Measurements from ENCODE around the gene DDI2.

DDI2 gene

DNA sequence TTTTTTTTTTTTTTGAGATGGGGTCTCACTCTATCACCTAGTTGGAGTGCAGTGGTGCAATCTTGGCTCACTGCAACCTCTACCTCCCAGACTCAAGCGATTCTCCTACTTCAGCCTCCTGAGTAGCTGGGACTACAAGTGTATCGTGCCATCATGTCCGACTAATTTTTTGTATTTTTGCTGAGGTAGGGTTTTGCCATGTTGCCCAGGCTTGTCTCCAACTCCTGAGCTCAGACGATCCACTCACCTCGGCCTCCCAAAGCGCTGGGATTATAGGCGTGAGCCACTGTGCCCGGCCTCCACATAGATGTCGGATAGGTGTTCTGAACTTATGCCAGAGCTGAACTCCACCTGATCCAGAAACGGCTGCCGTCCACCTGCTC, 87.9 kb downstream of the DDI2 start:
- no peak for DNase-seq

DNA sequence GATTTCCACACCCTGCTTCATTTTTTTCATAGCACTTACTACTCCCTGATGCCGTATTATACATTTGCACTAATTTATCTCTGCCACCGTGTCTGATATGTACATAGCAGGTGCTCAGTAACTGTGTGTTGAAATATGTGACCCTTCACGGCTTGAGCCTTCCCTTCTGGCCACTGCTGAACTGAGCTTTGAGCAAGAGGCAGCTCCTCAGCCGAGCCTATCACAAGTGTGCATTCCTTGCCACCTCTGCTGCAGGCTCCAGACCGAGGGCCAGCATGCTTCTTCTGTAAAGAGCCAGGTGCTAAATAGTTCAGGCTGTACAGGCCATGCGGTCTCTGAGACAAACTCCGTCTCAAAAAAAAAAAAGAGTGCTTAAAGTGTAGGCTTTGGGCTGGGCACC, 89.5 kb downstream of the DDI2 start:
- DNase-seq: no peak

DNA sequence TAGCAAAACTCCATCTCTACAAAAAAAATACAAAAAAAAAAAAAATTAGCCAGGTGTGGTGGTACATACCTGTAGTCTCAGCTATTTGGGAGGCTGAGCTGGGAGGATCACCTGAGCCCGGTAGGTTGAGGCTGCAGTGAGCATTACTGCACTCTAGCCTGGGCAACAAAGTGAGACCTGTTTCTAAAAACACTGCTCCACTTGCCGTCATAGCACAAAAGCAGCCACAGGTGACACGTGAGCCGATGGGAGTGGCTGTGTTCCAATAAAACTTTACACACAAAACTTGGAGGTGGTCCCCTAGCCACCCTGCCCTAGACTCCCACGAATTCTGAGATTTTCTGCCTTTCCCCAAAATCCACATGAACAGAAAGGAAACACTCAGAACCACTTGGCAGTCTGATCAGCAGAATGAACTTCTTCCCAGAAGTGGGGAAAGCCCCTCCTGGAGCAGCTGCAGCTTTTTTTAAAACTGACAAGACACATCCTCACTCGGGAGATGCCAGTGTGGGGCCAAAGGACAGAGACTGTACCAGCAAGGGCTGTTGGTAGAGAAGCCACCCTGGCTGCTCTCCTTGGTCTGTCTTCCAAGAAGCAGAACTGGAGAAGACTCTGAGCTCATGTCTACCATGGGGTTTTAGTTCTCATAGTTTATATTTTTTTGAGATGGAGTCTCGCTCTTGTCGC, 90.1 kb downstream of the DDI2 start:
- DNase-seq: no peak

DNA sequence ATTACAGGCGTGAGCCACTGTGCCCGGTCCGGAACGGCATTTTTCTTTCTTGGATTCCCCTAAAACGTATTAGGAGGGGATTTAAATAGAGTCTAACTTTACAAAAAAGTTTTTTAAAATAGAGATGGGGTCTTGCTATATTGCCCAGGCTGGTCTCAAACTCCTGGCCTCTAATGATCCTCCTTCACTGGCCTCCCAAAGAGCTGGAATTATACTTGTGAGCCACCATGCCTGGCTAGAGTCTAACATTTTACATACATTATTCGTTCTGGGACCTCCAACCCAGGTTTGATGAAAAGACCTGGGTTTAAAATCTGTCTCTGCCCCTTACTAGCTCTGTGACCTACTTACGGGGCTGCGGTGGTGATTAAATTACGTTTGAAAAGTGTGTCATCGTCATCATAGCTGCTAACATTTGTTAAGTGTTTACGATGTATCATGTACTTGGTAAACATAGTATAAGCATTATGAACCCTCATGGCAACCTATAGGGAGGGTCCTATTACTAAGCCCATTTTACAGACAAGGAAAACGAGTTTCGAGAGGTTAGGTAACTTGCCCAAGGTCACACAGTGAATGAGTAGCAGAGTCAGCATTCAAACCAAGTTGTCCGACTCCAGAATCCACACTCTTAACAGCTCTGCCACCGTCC, 91.4 kb downstream of the DDI2 start:
- DNase-seq: no peak

DNA sequence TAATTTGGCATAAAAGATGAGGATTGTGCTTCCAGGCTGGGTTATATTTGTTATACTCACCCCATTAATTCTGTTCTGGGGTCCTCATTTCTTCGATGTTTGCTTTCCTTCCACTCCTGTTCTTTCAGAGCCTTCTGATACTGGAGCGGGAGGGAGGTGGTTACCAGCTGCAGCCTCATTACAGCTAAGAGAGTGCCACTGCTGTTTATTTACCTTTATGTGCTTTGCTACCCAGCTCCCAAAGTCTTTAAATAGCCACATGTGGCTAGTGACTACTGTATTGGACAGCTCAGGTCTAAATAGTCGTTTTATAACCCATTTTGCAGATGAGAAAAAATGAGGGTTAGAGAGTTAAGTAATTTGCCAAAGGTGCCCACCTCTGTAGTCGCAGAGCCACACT, 92.0 kb downstream of the DDI2 start:
- no peak for DNase-seq

DNA sequence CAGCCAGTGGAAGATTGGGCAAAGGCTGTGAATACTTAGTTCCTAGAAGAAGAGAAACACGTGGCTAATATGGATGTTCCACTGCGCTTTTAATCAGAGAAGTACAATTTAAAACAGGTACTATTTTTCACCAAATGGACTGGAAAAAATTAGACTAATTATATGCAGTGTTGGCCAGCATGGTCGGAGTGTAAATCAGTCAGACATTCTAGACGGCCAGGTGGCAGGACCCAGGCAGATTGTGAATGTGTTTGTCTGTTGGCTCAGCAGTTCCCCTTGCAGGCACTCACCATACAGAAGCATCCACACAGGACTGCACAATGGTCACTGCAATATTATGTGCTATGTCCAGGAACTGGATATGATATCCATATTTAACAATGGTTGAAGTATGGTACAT, 94.9 kb downstream of the DDI2 start:
- DNase-seq: no peak

DNA sequence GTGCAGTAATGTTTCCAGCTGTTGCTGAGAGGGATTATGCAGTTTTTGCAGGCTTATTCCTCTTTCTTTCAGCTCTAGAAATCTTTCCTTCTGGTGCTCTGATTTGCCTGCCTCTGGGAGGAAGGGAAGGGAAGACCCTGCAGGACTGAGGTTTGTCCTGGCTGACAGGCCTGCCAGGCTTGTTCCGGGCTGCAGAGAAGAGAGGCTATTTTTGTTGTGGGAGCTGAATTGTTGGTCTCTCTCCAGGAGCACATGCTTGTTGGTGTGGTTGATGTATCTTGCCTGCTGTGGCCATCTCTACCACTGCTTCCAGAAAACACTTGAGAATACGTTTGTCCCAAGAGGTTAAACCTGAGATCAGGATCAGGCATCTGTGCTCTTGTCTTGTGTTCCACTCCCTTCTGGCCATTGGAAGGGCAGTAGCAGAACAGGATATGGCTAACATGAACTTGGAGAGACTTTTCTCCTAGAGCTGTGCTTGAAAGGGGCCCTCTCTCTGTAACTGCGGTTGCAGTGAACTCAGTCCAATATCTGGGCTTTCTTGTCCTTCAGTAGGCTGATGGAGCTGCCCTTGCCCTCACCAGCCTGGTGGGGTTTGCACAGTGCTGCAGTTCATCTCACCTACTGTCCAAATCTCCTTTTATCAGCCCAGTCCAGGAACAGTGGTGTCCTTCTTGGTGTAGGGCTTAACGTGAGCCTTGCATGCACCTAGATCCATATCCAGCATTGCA, 97.3 kb downstream of the DDI2 start:
- DNase-seq: no peak

DNA sequence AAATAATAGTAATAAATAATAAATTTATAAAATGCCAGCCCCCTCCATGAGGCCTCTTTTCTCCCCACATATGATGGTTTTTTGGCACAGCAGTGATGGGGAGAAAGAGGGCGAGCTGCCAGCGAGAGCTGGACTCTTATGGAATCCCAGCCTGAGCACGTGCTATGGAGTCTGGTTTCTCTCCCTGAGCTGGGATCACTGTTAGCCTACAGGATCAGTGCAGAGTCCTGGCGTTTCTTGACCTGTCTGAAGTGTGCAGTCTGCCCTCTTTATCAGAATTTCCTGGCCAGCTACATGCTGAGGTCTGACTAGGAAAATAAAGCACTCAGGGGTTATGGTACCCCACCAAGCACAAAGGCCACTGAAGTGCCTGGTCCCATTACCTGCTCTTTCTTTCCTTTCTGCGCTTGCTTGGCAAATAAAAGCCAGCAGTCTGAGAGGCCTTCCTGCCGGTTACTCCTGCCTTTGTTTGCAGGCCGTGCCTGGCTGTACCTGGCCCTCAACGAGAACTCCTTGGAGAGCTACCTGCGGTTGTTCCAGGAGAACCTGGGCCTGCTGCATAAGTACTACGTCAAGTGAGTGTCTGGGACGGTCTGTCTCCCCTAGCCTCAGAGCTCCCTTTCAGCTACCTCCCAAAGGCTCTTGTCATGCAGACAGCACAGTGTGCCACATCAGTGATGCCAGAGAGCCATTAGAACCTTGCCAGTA, 100.3 kb downstream of the DDI2 start:
- no peak for DNase-seq

DNA sequence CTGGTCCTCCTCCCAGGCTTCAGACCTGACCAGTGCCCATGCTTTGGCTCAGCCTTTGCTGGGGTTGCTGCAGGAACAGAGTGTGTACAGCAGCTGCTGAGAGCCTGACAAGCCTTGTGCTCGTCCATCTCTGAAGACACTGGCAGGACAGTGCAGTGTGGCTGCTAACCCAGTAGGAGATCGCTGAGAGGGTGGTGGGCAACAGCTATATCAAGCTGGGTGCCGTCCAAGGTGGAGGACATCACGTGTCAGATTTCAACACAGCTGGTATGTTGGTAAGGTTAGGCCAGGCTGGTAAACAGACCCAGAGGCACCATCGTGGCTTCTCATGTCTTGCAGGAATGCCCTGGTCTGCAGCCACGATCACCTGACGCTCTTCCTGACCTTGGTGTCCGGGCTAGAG, 100.9 kb downstream of the DDI2 start:
- no peak for DNase-seq
